Stimulated activated effector memory CD8-positive, alpha-beta T cell treated with anti-CD3 and anti-CD28 coated beads, Interleukin-12 subunit alpha, Interleukin-12 subunit beta, amount 100 ng/mL, for 72 hours (primary cell): ENCODE results near the gene ATP11C.

Experiments
- ATAC-seq: fragments of 150-1000 bp; cut with Tn5 transposase; 2 replicates; pipeline ENCODE4 v1.10.0; 2021
- DNase-seq, 2 donors: peaks; one replicate each; pipeline ENCODE4 v3.0.0; 2021 to 2022; ENCODE audit warnings: low spot score in 2 of 2
- H3K27ac Mint-ChIP-seq: one replicate; pipeline ENCODE4 v1.8.0; 2022; ENCODE audit warnings: mild to moderate bottlenecking, mixed read lengths
- H3K36me3 Mint-ChIP-seq: one replicate; pipeline ENCODE4 v1.8.0; 2022; ENCODE audit warnings: mild to moderate bottlenecking, mixed read lengths
- H3K4me1 Mint-ChIP-seq: one replicate; pipeline ENCODE4 v1.8.0; 2022; ENCODE audit warnings: mixed read lengths
- H3K4me3 Mint-ChIP-seq: one replicate; pipeline ENCODE4 v1.8.0; 2022; ENCODE audit warnings: mild to moderate bottlenecking, mixed read lengths
- H3K9me3 Mint-ChIP-seq: one replicate; pipeline ENCODE4 v1.8.0; 2022; ENCODE audit warnings: mixed read lengths

ATP11C gene

DNA sequence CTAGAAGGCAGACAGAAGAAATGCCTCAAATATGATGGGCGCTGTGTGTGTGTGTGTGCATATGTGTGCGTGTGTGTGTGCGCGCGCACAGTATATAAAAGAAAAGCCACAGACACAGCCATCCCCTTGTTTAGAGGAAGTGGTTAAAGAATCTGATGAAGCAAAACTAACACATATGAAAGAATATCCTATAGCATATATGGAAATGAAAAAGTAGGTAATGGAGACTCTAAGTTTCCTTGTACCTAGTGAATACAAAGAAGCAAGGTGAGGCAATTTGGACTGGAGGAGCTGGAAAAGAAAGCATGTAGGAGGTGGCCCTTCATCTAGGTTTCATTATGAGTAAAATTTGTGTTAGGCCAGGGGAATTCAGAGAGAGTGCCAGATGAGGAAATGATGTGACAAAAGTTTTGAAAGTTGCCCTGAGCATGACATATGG, 166.3 kb downstream of the ATP11C start:
- no peaks in the 10 kb centered on the region for H3K9me3 Mint-ChIP-seq
- peak; percentile 90 for ATAC-seq
- peak; percentile 1 to 49 for DNase-seq
- no peak overlapping the region for H3K4me3 Mint-ChIP-seq
- H3K4me1 Mint-ChIP-seq: peaks cover 5% of the 10 kb centered on the region
- H3K36me3 Mint-ChIP-seq: peaks cover 14% of the 10 kb centered on the region
- no peak overlapping the region for H3K27ac Mint-ChIP-seq

DNA sequence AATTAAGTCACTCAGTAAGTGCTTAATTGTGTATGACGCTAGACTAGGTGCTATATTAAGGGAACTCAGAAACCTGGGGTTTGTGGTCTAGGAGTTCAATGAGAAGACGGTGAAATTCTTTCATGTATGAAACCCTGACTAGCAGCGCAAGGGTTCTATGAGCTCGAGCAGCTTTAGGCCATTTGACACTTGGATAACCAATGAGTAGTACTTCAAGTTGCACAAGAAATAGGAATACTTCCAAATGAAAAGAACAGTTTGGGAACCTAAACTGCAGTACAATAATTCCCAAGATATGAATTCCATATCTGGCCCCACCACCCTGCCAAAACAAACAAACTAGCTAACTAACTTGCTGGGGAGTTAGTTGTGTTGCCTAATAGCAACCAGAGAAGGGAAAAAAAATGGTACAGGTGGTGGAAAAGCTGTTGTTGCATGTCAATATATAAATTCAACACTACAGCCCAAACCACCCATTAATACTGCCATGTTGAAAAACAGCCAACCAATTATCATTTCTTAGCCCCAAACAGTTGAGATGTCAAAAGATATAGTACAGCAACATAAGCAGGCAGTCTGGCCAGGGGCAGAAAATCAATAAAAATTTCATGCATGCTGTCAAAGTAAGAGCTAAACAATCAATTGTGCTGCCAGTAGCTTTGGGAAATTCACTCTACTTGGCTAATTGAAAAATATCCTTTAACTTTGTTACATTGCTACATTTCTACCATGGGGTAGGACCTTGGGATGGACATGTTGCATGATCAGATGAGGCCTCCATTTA, 170.3 kb downstream of the ATP11C start:
- H3K4me1 Mint-ChIP-seq: no peaks in the 10 kb centered on the region
- no peaks in the 10 kb centered on the region for H3K9me3 Mint-ChIP-seq
- no peak for DNase-seq
- ATAC-seq: no peak
- H3K27ac Mint-ChIP-seq: no peak overlapping the region
- H3K4me3 Mint-ChIP-seq: no peak overlapping the region
- H3K36me3 Mint-ChIP-seq: peaks cover 21% of the 10 kb centered on the region

DNA sequence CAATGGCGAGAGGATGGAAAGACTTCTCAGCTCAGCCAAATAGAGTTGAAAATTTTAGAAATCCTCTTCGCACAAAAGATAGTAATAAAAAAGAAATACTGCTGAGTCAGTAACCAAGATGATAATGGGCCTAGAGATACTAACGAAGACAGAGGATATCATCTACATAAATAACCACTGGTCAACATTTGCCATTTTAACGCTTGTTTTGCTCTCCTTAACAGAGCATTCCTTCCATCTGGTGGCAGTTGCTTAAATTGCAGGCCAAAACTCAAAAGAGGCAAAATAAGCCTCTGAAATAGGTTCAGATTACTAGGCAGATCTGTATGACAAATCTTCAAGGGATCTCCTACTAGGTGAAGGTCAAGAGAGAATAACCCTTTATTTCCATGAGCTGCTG, 173.2 kb downstream of the ATP11C start:
- H3K27ac Mint-ChIP-seq: no peak overlapping the region
- H3K4me1 Mint-ChIP-seq: no peaks in the 10 kb centered on the region
- H3K9me3 Mint-ChIP-seq: no peaks in the 10 kb centered on the region
- DNase-seq (no peak), ATAC-seq (no peak)
- peaks cover 31% of the 10 kb centered on the region for H3K36me3 Mint-ChIP-seq
- H3K4me3 Mint-ChIP-seq: no peak overlapping the region

DNA sequence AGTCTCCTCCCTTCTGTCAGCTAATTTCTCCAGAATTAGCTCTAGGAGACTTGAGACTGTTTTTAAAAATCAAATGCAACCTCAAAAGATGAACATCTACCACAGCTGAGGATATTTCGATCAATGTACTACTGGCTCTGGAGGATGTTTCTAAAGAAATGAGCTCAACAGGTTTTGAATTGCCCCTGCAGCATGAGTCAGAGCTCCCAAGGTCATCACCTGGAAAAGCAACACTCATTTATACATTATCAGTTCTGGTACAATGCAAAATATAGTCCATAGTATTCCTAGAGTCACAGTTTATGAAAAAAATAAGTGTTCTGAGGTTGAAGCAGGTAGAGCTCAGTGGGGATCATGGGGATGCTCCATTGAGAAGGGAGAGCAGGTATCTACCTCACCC, 174.0 kb downstream of the ATP11C start:
- Mint-ChIP-seq H3K9me3 (no peaks in the 10 kb centered on the region), H3K27ac (no peak overlapping the region), H3K36me3 (peaks cover 25% of the 10 kb centered on the region), H3K4me1 (no peaks in the 10 kb centered on the region), H3K4me3 (no peak overlapping the region)
- ATAC-seq: no peak
- no peak for DNase-seq

DNA sequence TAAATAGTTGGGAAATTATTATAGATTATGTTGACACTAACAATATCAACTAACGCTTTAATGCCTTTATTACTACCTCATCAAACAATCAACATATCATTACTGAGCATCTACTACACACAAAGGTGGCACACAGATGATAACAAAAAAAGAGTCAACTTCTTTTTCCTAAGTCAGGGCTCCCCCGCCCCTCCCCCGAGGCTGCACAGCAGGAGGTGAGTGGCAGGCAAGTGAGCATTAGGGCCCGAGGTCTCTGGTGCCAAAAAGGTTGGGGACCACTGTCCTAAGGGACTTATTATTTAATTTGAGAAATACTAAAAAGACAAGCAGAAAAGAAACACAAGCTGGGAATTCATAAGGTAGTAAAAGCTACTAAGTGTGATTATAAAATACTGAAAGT, 174.6 kb downstream of the ATP11C start:
- H3K9me3 Mint-ChIP-seq: peaks cover 3% of the 10 kb centered on the region
- ATAC-seq: no peak

DNA sequence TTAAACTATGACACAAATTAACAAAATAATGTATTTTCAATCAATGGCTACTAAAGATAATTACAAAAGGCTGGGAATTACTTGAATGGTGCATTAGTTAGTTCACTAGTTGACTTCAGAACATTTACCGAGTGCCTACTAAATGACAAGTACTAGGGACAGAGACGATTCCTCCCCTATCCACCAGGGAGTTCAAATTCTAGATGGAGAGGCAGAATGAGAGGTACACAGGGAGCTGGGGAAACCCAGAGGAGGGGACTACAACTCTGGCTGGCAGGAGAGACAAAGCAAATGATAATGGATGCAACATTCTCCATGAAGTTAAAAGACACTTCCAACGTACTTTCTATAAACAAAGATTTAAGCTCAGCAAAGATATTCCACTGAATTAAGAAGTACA, 181.8 kb downstream of the ATP11C start:
- H3K9me3 Mint-ChIP-seq: peaks cover 3% of the 10 kb centered on the region
- no peak overlapping the region for H3K27ac Mint-ChIP-seq
- no peak for DNase-seq
- peaks cover 8% of the 10 kb centered on the region for H3K36me3 Mint-ChIP-seq
- ATAC-seq: no peak
- no peaks in the 10 kb centered on the region for H3K4me1 Mint-ChIP-seq
- no peak overlapping the region for H3K4me3 Mint-ChIP-seq

More for the DNA sequence above, 174.6 kb downstream of the ATP11C start:
- Mint-ChIP-seq H3K36me3 (peaks cover 25% of the 10 kb centered on the region), H3K4me1 (no peaks in the 10 kb centered on the region), H3K4me3 (no peak overlapping the region), H3K27ac (no peak overlapping the region)
- no peak for DNase-seq

DNA sequence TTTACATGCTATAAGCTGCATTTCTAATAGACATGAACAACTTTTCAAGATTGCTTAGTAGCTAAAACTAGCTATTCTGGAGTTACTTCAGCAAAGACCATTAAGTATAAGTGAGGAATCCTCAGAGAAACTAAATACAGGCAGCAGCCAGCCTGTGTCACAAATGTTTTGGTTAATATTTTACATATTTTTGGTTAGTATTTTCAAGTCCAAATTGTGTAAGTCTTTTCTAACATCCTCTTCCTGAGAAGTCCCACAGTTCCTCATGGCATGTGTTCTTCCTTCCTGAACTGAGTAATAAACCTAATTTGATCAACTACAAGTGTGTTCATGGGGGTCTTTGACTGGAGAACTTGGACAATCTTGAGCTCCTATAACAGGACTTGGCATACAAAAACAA, 182.5 kb downstream of the ATP11C start:
- ATAC-seq: no peak
- no peak for DNase-seq
- no peak overlapping the region for H3K4me3 Mint-ChIP-seq
- peaks cover 8% of the 10 kb centered on the region for H3K36me3 Mint-ChIP-seq
- no peaks in the 10 kb centered on the region for H3K4me1 Mint-ChIP-seq
- no peak overlapping the region for H3K27ac Mint-ChIP-seq
- peaks cover 3% of the 10 kb centered on the region for H3K9me3 Mint-ChIP-seq

DNA sequence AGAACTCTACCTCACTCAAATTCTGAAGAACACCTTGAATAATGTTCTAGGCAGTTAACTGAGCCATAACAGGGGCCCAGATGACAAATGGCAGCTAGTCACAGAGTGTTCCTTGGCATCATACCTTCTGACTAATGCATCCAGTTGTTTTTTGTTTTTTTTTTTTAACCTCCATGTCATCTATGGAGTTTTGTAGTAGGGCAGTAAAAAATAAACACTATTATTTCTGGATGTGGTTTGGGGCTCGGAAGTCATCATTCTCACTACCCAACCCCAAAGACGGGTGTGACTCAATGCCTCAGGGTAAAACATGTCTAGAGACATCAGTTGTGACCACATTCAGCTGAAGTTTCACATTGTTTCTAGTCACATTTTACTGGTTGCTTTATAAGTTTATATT, 193.7 kb downstream of the ATP11C start:
- Mint-ChIP-seq H3K27ac (peak overlapping the region; percentile 26), H3K9me3 (no peaks in the 10 kb centered on the region), H3K4me1 (peaks cover 5% of the 10 kb centered on the region), H3K4me3 (no peak overlapping the region), H3K36me3 (peaks cover 21% of the 10 kb centered on the region)
- ATAC-seq (peak; percentile 99), DNase-seq (peak in 1 of 2 donors; percentile 3)

DNA sequence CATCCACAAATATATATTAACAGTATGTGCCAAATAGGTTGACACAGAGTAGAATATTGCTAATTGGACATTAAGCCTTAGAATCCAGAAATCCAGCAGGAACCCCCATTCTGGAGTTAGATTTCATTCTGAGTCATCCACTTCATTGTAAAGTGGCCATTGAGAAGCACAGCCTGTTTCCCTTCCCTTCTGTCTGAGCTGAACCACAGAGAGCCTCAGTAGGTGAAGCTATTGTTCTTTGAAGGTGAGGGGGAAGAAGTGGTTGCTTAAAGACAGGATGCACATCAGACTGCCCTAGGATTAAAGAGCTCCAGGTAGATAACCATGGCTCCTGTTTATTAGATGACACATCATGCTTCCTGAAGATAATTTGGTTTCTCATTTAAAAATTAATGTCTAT, 194.3 kb downstream of the ATP11C start:
- DNase-seq: no peak
- Mint-ChIP-seq H3K4me3 (no peak overlapping the region), H3K4me1 (peaks cover 5% of the 10 kb centered on the region), H3K36me3 (peaks cover 21% of the 10 kb centered on the region), H3K9me3 (no peaks in the 10 kb centered on the region), H3K27ac (peak overlapping the region; percentile 26)
- ATAC-seq: no peak

DNA sequence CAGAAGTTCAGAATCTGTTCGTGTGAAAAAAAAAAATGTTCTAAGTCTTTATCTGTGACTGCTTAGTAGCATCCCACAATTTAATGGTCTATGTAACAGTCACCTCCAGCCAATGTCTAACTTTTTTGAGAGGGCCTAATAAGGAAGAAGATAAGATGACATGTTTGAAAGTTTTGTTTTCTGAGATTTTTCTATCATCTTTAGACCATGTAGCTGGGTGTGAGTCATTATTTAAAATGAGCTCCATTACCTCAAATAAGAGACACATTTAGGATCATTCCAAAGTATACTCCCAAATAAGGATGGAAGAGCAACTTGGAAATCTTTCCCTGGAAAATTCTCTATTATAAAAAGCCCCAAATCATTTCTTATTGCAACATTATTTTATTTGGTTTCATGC, 196.7 kb downstream of the ATP11C start:
- peaks cover 26% of the 10 kb centered on the region for H3K36me3 Mint-ChIP-seq
- DNase-seq (no peak), ATAC-seq (no peak)
- H3K4me1 Mint-ChIP-seq: peaks cover 5% of the 10 kb centered on the region
- H3K4me3 Mint-ChIP-seq: no peak overlapping the region
- H3K9me3 Mint-ChIP-seq: no peaks in the 10 kb centered on the region
- no peak overlapping the region for H3K27ac Mint-ChIP-seq

DNA sequence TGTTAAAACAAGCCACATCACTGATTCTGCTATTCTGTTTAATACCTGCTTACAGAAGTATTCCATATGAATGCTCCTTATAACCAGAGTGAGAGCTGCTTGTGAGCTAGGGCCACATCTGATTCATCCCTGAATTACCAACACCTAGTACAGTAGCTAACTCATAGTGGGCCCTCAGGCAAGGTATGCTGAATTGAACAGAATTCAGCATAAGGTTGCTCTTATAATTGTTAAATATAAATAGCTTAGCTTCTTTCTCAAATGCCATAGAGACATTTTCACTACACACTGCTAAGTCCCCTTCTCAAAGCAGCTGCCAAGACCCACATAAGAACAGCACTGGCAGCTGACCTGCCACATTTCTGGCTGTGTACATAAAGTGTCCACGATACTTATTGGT, 197.9 kb downstream of the ATP11C start:
- Mint-ChIP-seq H3K4me1 (peaks cover 5% of the 10 kb centered on the region), H3K27ac (no peak overlapping the region), H3K9me3 (no peaks in the 10 kb centered on the region), H3K36me3 (peaks cover 22% of the 10 kb centered on the region), H3K4me3 (no peak overlapping the region)
- ATAC-seq: no peak
- no peak for DNase-seq

DNA sequence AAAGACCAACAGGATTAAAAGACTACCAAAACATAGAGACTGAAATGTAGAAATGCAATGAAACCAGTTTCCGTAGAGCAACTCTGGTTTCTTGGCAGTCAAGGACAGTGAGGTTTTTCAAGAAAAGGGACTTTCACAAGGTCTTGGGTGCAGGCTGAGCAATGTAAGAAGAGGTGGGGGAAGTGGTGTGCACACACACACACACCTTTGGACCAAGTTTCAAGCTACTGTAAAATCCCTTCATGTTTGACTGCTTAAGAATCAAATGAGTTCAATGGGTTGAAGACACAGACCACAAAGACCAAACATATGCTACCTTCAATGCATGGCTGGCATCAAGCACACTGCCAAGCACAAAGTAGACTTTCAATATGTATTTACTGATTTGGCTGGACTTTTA, 207.1 kb downstream of the ATP11C start:
- DNase-seq (no peak), ATAC-seq (no peak)
- H3K4me3 Mint-ChIP-seq: no peak overlapping the region

DNA sequence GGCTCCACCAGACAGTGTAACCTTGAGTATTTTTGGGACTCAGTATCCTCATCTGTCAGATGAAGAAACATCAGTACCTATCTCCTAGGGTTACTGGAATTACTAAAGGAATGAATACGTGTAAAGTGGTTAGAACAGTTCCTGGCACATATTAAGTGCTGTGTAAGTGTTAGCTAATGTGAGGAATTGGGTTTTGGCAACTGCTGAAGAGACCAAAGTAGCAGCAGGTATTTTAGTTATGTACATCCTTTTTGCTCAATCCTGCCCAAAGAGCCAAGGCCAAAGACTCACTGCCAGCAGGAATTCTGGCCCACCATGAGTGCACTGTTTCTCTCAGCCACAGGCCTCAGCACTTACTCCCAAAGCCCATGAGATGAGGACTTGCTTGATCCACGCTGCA, 208.2 kb downstream of the ATP11C start:
- Mint-ChIP-seq H3K9me3 (no peaks in the 10 kb centered on the region), H3K36me3 (no peaks in the 10 kb centered on the region), H3K27ac (no peak overlapping the region), H3K4me3 (no peak overlapping the region), H3K4me1 (no peaks in the 10 kb centered on the region)
- no peak for DNase-seq
- ATAC-seq: no peak

More for the DNA sequence above, 207.1 kb downstream of the ATP11C start:
- no peak overlapping the region for H3K27ac Mint-ChIP-seq
- H3K36me3 Mint-ChIP-seq: no peaks in the 10 kb centered on the region
- no peaks in the 10 kb centered on the region for H3K9me3 Mint-ChIP-seq
- no peaks in the 10 kb centered on the region for H3K4me1 Mint-ChIP-seq

DNA sequence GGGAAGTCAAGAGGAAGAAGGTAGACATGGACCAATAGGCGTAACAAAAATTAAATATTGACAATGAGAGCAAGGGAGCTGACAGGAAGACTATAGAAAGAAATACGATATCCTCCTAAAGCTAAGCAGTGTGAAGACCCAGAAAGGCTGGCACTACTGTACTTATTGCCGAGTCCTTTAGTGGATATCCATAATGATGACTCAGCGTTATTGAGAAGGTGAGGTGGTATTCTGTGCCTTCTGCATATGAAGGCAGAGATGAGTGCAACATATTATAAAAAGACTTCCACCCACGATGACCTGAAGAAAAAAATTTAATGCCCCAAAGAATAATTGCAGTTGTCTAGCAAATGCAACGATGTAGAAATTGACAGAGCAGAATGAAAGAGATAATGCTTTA, 211.9 kb downstream of the ATP11C start:
- Mint-ChIP-seq H3K36me3 (no peaks in the 10 kb centered on the region), H3K9me3 (no peaks in the 10 kb centered on the region), H3K27ac (no peak overlapping the region), H3K4me1 (no peaks in the 10 kb centered on the region), H3K4me3 (no peak overlapping the region)
- DNase-seq (no peak), ATAC-seq (no peak)

DNA sequence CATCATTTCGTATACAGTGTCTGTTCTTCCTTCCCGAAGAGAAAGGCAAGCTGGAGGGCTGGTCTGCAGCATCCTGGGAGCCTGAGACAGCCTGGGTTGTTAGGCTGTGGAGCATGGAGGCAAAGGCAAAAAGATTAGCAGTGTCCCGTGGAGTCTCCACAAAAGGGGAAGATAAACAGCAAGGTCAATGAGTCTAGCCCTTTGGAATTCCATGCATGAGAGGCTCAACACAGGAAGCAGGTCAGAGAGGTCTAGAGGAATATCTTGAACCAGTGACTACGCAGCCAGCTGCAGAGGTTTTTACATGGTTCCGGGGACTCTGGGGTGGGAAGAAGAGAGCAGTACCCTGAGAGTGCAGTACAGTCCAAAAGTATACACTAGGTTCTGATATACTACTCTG, 212.7 kb downstream of the ATP11C start:
- H3K4me1 Mint-ChIP-seq: no peaks in the 10 kb centered on the region
- H3K27ac Mint-ChIP-seq: no peak overlapping the region
- ATAC-seq (no peak), DNase-seq (no peak)
- H3K4me3 Mint-ChIP-seq: no peak overlapping the region
- H3K36me3 Mint-ChIP-seq: no peaks in the 10 kb centered on the region
- no peaks in the 10 kb centered on the region for H3K9me3 Mint-ChIP-seq

DNA sequence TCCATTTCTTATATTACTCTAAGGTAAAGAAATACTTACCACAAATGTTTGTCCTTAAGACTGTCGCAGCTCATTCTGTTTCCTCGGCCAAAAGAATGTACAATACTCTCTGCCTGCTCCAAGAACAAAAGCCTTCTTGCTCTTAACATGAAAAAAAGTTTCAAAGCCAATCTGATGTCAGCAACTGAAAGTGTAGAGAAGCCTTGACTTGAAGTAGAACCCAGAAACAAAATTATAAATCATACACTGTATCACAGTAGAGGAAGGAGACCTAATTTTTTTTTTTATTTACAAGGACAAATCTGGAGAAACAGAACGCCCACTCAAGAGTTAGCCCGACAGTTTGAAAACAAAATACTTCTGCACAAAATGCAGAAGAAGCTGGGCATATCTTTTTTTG, 224.8 kb downstream of the ATP11C start, which contains the start of gene MCF2:
TSS of gene MCF2 (minus strand) at position 101 of the 400 bp plus-strand sequence. CDS start 56,423 bp downstream, outside the sequence.
- DNase-seq: no peak
- ATAC-seq: no peak
- Mint-ChIP-seq H3K36me3 (no peaks in the 10 kb centered on the region), H3K27ac (no peak within 1 kb of the TSS), H3K4me3 (no peak within 1 kb of the TSS), H3K4me1 (no peaks in the 10 kb centered on the region), H3K9me3 (no peaks in the 10 kb centered on the region)
